Endometrial microvascular endothelial cells (primary cell): ENCODE measurements around the gene SLC25A45. TPM values are rescaled to one million over a fixed set of nuclear protein-coding genes. Genes with fewer than 3 reads are reported as not detected.

ENCODE experiments used
- in situ Hi-C: cut with HindIII; loops from 2 replicates; pipeline ENCODE4 v1.10.0; 2017; ENCODE audit warnings: low sequenced_read_pairs, low pct_unique_long_range_greater_than_20kb; ENCODE audit errors: inconsistent ontology term
- total RNA-seq: library from RNA; depleted of rRNA; stranded (reverse); fragments of >200 nt; gene quantifications from one replicate; pipeline ENCODE4 v1.2.3, GENCODE V29; 2015; ENCODE audit errors: inconsistent ontology term

SLC25A45 gene
- total RNA-seq, 1 donor from 2014 or later, result 2.8 TPM

DNA sequence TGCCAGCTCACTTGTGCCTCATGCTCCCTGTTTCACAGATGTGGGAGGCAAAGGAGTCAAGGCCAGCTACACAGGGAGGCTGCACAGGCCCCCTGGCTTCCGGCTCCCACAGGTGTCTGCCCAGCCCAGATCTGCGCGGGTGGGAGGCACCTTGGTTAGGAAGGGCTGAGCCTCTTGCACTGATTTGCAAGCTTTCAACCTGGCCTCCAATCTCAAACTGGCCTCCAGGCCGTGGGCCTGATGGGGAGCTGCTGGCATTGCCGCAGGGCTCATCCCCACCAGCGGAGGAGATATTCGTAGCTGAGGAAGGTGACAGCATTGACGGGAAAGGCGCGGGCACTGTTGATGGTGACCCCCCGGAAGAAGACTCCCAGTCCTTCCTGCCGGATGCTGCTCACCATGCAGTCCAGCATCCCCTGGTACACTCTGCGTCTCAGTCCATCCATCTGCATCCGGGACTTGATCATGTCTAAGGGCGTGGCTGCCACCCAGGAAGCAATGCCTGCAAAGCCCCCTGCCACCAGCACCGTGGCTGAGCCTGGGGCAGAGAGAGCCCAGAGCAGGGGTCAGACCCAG, 6.2 kb downstream of the SLC25A45 start:
- in situ Hi-C loops, result no loop called here

DNA sequence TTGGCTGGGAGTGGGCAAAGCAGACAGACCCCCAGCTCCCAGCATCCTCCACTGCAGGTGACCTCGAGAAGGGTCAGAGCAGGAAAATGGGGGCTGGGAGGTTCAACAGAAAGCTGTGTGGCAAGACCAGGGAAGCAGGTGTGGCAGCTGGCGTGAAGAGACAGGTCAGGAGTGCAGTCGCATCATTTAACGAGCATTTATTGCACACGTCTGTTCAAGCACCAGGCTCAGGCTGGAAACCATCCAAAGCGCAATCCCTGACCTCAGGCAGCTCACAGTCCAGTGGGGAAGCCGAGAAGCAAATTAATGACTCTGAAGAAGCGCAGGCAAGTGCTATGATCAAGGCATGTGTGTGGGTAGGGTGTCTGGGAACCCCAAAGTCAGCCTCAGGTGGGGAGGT, 7.4 kb downstream of the SLC25A45 start:
- in situ Hi-C loops, result no loop called here

DNA sequence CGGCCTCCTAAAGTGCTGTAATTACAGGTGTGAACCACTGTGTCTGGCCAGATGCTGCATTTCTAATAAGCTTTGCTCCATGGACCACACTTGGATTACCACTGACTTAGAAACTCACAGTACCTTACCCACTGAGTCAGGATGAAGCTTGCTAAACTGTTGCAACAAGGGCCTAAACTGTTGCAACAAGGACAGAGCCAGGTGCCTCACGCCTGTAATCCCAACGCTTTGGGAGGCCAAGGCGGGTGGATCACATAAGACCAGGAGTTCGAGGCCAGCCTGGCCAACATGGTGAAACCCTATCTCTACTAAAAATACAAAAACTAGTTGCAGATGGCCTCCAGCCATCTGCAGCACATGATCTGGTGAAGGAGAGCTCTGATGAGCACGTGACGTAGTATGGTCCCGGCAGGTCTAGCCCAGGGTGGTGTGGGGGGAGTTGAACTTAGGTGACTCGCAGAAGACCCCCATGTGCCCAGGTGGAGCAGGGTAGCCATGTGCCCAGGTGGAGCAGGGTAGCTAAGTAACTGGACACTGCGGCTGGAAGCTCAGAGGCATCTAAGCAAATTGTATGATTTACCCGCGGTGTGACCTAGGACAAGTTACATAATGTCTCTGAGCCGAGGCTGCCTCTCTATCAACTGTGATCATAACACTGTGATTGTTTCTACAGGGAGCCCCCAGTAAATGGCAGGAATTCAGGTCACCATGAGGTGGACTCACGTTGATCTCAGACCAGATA, 8.4 kb downstream of the SLC25A45 start:
- in situ Hi-C loops, result no loop called here

DNA sequence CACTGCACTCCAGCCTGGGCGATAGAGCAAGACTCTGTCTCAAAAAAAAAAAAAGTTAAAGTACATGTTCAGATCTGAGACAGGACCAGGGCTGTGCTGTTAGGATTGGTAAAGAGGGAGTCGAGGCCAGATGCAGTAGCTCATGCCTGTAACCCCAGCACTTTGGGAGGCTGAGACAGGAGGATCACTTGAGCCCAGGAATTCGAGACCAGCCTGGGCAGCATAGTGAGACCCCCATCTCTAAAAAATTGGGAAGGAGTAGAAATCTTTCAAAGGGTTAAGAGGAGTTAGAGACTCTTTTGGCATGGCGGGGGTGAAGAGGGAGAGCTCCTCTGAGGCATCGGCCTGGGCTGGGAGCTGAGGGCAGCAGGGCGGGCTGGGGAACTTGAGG, 11.8 kb downstream of the SLC25A45 start:
- in situ Hi-C loops, result no loop called here

DNA sequence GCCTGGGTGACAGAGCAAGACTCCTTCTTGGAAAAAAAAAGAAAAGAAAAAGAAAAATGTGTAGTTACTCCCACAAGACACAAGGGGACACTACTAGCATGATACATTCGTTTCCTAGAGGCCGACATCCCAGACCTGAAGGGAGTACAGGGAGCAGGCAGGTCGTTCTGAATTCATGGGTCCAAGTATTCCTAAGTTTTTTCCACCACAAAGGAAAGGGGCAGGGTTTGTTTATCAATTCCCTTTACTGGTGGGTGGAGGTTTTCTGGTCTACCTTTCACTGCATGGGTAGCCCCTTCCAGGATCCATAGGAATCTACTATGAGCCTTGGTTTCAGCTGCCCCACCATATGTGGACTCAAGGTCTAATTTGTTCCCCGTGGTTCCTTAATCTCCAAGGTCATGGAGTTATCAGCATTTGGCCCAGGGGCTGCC, 16.1 kb downstream of the SLC25A45 start:
- in situ Hi-C loops, result no loop called here

DNA sequence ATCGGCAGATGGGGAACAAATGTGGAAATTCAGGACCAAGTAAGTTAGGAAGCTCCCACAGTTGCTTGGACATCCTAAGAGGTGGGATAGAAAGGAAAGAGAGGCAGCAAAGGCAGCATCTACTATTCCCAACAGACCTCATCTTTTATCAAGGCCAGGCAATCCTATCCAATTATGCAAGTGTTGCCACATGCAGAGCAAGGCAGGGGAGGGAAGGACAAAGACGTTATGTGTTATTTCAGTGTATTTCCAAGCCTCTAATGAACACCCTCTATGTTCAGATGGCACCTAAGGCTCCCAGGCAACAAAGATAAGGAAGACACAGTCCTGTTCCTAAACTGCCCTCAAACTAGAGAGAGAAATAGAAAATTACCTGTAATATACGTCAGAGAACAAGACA, 18.7 kb downstream of the SLC25A45 start:
- in situ Hi-C loops, result no loop called here

DNA sequence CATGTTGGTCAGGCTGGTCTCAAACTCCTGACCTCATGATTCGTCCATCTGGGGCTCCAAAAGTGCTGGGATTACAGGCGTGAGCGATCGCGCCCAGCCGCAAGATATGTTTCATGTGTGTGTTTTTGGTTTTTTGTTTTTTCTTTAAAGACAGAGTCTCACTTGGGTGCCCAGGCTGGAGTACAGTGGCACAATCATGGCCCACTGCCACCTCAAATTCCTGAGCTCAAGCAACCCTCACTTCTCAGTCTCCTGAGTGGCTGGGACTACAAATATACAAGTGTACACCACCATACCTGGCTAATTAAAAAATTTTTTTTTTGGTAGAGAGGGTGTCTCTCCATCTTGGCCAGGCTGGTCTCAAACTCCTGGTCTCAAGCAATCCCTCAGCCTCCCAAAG, 19.5 kb downstream of the SLC25A45 start:
- in situ Hi-C loops, result no loop called here

DNA sequence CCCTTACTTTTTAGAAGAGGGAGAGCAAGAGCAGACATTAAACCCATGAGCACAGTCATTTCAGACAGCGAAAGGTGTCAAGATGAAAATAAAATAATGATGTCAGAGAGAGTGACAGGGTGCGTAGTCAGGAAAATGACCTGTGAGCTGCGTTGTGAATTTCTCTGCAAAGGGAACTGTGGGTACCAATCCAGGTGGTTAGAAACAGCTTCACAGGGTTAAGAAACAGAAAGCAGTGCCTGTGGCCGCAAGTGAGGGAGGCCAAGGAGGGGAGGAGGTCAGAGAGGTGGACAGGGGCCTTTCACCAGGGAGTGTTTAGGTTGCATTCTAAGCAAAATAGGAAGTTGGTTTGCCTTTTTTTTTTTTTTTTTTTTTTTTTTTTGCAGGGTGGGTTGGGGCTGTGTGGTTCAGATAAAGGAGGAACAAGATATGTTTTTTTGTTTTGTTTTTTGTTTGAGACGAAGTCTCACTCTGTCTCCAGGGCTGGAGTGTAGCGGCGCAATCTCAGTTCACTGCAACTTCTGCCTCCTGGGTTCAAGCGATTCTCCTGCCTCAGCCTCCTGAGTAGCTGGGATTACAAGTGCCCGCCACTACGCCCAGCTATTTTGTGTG, 20.0 kb downstream of the SLC25A45 start:
- in situ Hi-C loops, result no loop called here

DNA sequence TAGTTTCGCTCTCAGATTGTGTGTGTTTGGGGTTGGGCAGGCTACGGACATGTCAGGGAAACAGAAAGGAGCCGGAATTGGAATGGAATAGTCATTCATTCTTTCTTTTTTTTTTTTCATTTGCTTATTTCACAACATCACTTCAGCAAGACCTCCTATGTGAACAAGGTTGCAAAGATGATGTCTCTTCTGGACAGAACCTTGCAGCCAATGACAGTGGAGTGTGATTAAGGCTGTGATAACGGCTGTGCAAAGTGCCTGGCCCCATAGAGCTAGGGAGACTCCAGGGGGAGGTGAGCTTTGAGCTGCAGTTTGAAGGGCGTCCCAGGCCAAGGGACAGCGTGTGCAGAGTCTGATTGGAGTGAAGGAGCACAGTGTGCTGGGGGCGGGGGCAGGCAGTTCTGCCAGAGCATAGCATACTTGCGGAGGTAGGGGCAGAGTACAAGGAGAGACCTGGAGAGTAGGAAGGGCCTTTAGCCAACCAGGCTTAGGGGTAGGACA, 24.5 kb downstream of the SLC25A45 start:
- in situ Hi-C loops, result no loop called here

DNA sequence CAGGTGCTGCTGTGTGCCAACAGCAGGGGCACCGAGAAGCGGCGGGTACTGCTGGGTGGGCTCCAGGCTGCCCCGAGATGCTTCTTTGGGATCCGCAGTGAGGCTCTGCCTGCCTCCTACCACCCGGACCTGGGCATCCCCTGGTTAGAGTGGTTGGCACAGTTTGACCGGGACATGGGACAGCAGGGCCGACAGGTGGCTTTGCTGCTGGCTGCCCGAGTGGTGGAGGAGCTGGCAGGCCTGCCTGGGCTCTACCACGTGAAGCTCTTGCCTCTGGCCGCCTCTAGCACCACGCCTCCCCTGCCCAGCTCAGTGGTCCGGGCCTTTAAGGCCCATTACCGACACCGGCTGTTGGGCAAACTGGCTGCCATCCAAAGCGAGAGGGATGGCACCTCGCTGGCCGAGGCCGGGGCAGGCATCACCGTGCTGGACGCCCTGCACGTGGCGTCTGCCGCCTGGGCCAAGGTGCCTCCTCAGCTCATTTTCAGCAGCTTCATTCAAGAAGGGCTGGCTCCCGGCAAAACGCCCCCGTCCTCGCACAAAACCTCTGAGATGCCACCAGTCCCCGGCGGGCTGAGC, 26.0 kb downstream of the SLC25A45 start:
- in situ Hi-C loops, result no loop called here

DNA sequence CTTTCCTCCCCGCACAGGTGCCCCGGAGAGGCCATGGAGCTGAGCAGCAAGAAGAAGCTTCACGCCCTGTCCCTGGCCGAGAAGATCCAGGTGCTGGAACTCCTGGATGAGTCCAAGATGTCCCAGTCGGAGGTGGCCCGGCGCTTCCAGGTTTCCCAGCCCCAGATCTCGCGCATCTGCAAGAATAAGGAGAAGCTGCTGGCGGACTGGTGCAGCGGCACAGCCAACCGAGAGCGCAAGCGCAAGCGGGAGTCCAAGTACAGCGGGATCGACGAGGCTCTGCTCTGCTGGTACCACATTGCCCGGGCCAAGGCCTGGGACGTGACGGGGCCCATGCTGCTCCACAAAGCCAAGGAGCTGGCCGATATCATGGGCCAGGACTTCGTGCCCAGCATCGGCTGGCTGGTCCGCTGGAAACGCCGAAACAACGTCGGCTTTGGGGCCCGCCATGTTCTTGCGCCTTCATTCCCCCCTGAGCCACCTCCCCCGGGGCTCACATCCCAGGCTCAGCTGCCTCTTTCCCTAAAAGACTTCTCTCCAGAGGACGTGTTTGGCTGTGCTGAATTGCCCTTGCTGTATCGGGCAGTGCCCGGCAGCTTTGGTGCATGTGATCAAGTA, 26.6 kb downstream of the SLC25A45 start:
- in situ Hi-C loops, result no loop called here

DNA sequence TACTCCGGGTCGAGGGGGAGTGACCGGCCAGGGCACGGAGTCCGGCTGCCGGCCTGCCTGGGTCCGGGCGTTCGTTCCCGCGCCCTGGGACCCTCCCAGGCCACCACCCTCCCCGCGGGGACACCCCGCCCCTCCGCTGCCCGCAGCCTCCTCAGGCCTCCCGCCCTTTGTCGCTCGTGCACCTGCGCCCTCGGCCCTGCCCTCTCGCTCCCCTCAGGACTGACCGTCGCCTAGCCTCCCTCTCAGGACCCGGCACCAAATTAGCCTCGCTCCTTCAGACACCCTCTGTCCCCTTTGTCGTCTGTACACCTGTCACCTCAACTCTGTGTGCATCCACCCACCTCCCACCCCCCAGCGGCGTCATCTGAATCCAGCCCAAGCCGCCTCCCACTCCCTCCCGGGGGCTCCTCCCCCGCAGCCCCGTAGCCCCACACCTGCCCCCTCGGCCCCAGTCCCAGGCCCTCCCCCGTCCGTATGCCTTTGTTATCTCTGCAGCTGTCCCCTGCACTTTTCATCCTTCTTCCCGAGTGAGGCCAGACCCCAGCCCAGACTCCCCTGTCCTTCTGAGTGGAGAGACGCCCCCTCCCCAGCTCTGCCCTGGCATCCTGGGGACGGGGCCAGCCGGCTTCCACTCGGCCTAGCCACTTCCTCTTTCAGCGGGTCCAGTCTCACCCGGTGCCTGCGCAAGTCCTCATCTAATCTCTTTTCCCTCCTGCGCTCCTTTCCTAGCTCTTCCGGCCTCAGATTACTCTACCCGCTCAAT, 27.3 kb downstream of the SLC25A45 start:
- in situ Hi-C loops, result no loop called here

DNA sequence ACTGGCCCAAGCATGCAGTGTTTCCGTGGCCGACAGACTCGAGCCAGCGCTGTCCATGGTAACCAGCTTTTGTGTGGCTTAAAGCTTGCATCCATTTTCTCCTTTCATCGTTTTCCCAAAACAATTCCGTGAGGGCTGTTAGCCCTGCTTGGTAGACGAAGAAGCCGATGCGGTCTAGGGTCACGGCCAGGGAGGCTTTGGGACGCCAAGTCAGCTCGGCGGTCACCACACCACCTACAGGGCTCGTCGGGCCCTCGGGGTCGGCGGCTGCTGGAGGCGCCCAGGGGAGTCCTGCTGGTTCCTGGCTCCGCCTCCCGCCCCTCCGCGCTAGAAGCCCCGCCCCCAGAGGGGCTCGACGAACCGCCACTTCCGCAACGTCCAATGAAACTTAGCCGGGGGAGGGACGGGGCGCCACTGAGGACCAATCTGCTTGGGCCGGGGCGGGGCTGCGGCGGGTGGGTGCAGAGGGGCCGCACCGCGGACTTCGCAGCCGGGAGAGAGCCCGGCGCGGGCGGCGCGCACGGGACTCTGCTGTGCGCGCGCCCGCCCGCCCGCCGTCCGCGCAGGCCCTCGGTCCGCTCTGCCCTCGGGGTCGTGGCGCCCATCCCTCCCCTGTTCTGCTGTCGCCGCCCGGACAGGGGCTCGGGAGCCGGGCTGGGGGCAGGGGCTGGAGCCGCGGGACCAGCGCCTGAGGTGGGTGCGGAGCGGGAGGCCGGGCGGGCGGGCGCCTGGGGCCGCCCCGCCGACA, 28.0 kb downstream of the SLC25A45 start, which contains the start of gene TIGD3:
TSS of gene TIGD3 (plus strand) at position 487 of the 748 bp plus-strand sequence. CDS start 1,058 bp downstream, outside the sequence.
- in situ Hi-C loops, result no loop called here

DNA sequence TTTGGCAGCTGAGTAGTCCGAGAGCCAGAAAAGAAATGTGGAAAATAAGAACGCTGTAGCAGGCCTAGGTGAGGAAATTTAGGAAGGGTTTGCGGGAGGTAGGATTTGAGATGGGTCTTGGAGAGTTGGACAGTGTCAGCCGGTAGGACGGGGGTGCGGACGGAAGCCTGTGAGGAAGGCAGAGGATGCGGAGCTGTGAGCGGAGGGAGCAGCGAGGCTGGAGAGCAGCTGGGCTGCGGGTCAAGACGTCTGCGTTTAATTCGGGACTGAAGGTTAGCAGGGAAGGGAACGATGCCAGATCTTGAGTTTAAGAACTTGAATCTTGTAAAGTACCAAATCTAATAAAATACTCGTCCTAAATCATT, 28.6 kb downstream of the SLC25A45 start:
- in situ Hi-C loops, result no loop called here

DNA sequence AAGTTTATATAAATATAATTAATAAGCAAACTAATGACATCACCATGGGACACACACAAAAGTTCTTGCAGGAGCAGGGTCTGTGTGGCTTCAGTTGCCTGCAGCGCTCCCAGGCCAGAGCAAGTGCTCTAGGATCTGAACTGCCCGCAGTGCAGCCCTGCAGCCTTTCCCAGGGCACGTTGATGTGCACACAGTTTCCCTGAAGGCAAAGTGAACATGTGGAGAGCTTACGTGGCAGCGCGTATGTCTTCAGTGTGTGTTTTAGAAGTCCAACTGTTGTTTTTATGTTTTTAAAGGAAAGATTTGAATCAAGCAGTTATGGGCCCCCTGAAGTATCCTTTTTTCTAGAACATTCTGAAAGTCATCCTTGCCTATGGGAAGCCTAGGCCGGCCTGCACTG, 29.1 kb downstream of the SLC25A45 start:
- in situ Hi-C loops, result no loop called here

DNA sequence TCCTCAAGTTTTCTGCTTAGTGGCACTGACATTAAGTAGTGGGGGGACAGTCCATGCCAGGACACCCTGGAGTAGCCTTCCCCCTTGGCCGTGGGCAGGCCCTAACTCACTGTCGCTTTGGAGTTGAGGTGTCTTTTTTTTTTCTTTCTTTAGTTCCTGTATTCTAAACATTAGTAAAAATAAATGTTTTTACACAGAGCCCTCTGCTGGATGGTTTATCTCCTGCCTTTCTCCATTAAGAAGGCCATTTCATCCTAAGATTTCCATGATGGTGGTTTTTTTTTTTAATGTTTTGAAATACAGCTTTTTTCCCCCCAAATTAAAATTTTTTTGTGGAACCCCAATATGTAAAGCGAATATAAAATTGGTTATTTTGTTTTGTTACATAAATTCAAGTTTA, 29.7 kb downstream of the SLC25A45 start:
- in situ Hi-C loops, result no loop called here

DNA sequence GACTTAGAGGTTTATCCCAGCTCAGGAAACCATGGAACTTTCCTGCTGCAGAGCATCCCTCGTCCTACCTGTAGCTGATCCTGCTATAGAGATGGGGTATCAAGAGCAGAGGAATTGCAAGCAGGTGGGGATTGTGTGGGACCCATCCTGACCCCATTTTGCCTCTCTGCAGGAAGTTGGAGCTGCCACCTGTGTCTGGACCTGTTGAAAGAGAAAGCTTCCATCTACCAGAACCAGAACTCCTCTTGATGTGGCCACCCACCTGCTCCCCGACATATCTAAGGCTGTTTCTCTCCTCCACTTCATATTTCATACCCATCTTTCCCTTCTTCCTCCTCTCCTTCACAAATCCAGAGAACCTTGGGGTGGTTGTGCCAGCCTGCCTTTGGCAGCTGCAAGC, 30.9 kb downstream of the SLC25A45 start:
- in situ Hi-C loops, result no loop called here

DNA sequence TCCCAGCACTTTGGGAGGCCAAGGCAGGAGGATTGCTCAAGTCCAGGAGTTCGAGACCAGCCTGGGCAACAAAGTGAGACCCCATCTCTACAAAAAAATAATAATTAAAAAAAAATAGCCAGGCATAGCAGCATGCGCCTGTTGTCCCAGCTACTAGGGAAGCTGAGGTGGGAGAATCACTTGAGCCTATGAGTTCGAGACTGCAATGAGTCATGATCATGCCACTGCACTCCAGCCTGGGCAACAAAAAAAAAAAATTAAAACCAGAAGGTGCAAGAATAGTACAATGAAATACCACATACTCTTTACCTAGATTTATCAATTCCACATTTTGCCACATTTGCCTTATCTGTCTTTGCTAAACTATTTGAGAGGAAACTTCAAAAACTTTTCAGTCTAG, 40.6 kb downstream of the SLC25A45 start:
- in situ Hi-C loops, result no loop called here
